Type B pancreatic cell (in vitro differentiated cells): ENCODE results near the gene PCBP3. TPM values are rescaled to one million over a fixed set of nuclear protein-coding genes. Genes with fewer than 3 reads are reported as not detected.
A peak's percentile ranks its signal among the peaks of the same experiment; 100 is the strongest.
"Not testable (repeated sequence)": the region's sequence is repeated elsewhere in the genome, so short reads cannot be mapped to it uniquely, and the experiment has no call there.

Source experiments
- DNase-seq: peaks from one replicate; pipeline ENCODE4 v3.0.0; 2021; ENCODE audit warnings: mixed read lengths; ENCODE audit not compliant: unreplicated experiment; ENCODE audit errors: extremely low spot score
- H3K27ac Mint-ChIP-seq: 2 replicates; pipeline ENCODE4 v1.8.0; 2021; ENCODE audit warnings: mild to moderate bottlenecking, mixed read lengths
- H3K27me3 Mint-ChIP-seq: 2 replicates; pipeline ENCODE4 v1.8.0; 2021; ENCODE audit warnings: mixed read lengths
- H3K36me3 Mint-ChIP-seq: 2 replicates; pipeline ENCODE4 v1.8.0; 2021; ENCODE audit warnings: mixed read lengths
- H3K4me1 Mint-ChIP-seq: one replicate; pipeline ENCODE4 v1.8.0; 2021; ENCODE audit warnings: mixed read lengths; ENCODE audit not compliant: unreplicated experiment
- H3K4me3 Mint-ChIP-seq: 2 replicates; pipeline ENCODE4 v1.8.0; 2021; ENCODE audit warnings: mild to moderate bottlenecking, mixed read lengths
- H3K9me3 Mint-ChIP-seq: 2 replicates; pipeline ENCODE4 v1.8.0; 2021; ENCODE audit warnings: mixed read lengths
- total RNA-seq: library from RNA; stranded (reverse); gene quantifications from 2 replicates; pipeline ENCODE4 v1.2.1, GENCODE V29; 2021; ENCODE audit warnings: low replicate concordance
- TF ChIP-seq, protein P1 (sequence below): fragments of 200-600 bp; sonication (generic); conservative IDR thresholded peaks from 2 replicates; pipeline ENCODE4 v1.5.0; 2021; ENCODE audit warnings: antibody characterized with exemption, mild to moderate bottlenecking

Gene PCBP3
- total RNA-seq, 1 donor from 2014 or later: 5.5 TPM

DNA sequence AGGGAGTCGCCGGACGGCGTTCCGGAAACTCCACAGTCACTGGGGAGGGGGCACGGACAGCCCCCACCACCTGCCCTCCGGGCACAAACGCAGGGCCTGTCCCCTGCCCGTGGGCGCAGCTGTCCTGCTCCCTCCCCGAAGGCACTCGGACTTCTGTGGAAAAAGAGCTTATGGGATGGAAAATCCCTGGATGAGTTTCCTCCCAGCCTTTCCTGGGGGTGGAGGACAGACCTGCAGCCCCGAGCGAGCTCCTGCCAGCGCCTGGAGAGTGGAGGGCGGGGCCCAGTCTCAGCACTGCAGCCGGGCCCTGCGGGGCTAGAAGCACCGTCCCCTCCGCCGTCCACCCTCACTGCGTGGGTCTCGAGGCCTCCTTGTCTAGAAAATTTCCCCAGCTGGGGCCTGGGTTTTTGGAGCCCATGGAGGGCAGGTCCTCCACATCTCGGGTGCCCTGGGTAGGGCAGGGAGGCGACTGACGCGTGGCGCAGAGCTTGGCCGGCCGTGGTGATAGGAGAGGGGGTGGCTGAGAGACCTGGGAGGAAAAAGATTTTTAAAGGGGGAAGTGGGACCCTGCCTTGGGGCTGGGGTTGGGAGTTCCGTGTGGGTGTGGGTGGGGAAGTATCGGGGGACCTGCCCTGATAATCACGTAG lies 331.6 kb downstream of the PCBP3 start:
- Mint-ChIP-seq H3K9me3 (no peaks in the 10 kb centered on the region), H3K27me3 (peaks cover 36% of the 10 kb centered on the region), H3K27ac (no peak overlapping the region), H3K4me3 (peak overlapping the region; percentile 60), H3K36me3 (no peaks in the 10 kb centered on the region), H3K4me1 (peaks cover 20% of the 10 kb centered on the region)
- DNase-seq: peak; percentile 72
- TF ChIP-seq, protein P1, sequence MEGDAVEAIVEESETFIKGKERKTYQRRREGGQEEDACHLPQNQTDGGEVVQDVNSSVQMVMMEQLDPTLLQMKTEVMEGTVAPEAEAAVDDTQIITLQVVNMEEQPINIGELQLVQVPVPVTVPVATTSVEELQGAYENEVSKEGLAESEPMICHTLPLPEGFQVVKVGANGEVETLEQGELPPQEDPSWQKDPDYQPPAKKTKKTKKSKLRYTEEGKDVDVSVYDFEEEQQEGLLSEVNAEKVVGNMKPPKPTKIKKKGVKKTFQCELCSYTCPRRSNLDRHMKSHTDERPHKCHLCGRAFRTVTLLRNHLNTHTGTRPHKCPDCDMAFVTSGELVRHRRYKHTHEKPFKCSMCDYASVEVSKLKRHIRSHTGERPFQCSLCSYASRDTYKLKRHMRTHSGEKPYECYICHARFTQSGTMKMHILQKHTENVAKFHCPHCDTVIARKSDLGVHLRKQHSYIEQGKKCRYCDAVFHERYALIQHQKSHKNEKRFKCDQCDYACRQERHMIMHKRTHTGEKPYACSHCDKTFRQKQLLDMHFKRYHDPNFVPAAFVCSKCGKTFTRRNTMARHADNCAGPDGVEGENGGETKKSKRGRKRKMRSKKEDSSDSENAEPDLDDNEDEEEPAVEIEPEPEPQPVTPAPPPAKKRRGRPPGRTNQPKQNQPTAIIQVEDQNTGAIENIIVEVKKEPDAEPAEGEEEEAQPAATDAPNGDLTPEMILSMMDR: no peak

- H3K27ac Mint-ChIP-seq: peak overlapping the region; percentile 42
- H3K4me1 Mint-ChIP-seq: peaks cover 20% of the 10 kb centered on the region
- not testable (repeated sequence) for H3K9me3 Mint-ChIP-seq, H3K36me3 Mint-ChIP-seq, DNase-seq
- H3K27me3 Mint-ChIP-seq: peaks cover 36% of the 10 kb centered on the region
- peak overlapping the region; percentile 60 for H3K4me3 Mint-ChIP-seq
Observed at GRCh38 chr21:45975667-45976409, 332.3 kb downstream of the PCBP3 start.

- Mint-ChIP-seq H3K9me3 (no peaks in the 10 kb centered on the region), H3K4me1 (peaks cover 20% of the 10 kb centered on the region)
- DNase-seq: no peak
Observed at GRCh38 chr21:45976701-45977311, 333.3 kb downstream of the PCBP3 start.

GRCh38 chr21:45977396-45977795 lies 333.9 kb downstream of the PCBP3 start:
- H3K27ac Mint-ChIP-seq: no peak overlapping the region
- peak; percentile 67 for DNase-seq
- H3K27me3 Mint-ChIP-seq: peaks cover 36% of the 10 kb centered on the region
- peaks cover 20% of the 10 kb centered on the region for H3K4me1 Mint-ChIP-seq
- no peak overlapping the region for H3K4me3 Mint-ChIP-seq
- no peaks in the 10 kb centered on the region for H3K9me3 Mint-ChIP-seq
- TF ChIP-seq, protein P1: no peak
- H3K36me3 Mint-ChIP-seq: no peaks in the 10 kb centered on the region

More at GRCh38 chr21:45976701-45977311, 333.3 kb downstream of the PCBP3 start:
- peaks cover 36% of the 10 kb centered on the region for H3K27me3 Mint-ChIP-seq
- no peaks in the 10 kb centered on the region for H3K36me3 Mint-ChIP-seq
- TF ChIP-seq, protein P1: no peak
- no peak overlapping the region for H3K27ac Mint-ChIP-seq
- H3K4me3 Mint-ChIP-seq: no peak overlapping the region

- Mint-ChIP-seq H3K9me3 (no peaks in the 10 kb centered on the region), H3K4me3 (no peak overlapping the region), H3K27ac (no peak overlapping the region), H3K36me3 (no peaks in the 10 kb centered on the region), H3K27me3 (peaks cover 31% of the 10 kb centered on the region), H3K4me1 (peaks cover 16% of the 10 kb centered on the region)
- TF ChIP-seq, protein P1: no peak
- no peak for DNase-seq
Observed at GRCh38 chr21:45979141-45979631, 335.7 kb downstream of the PCBP3 start.

DNA sequence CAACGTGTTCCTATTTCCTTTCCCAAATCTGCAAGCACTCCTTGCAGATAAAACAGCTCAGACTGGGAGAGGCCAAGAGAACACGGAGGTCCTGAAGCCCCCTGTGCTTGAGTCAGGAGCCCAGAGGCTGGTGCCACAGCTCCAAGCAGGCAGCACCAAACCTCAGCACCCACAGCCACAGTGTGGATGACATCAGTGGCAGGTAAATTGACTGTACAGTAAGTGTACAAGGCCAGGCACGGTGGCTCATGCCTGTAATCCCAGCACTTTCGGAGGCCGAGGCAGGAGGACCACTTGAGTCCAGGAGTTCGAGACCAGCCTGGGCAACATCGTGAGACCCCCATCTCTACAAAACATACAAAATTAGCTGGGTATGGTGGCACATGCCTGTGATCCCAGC lies 336.1 kb downstream of the PCBP3 start:
- Mint-ChIP-seq H3K27ac (no peak overlapping the region), H3K9me3 (no peaks in the 10 kb centered on the region), H3K36me3 (peaks cover 4% of the 10 kb centered on the region), H3K4me1 (peaks cover 16% of the 10 kb centered on the region), H3K4me3 (no peak overlapping the region), H3K27me3 (peaks cover 29% of the 10 kb centered on the region)
- DNase-seq: no peak
- TF ChIP-seq, protein P1: no peak
